ENCODE data around the gene NFYB. TPM values are rescaled to one million over a fixed set of nuclear protein-coding genes. Genes with fewer than 3 reads are reported as not detected.

NFYB gene
- 18.9 and 23.3 TPM in 2 replicates for total RNA-seq
- polyA plus RNA-seq: 9.7 and 10.2 TPM in 2 replicates
- 11.5 and 12.3 TPM in 2 replicates for polyA plus RNA-seq (2011; cell fraction: cytosol; rRNA removed)
- polyA plus RNA-seq (2011; cell fraction: nucleus; rRNA removed): 15.3 and 23.8 TPM in 2 replicates
- 17.9 and 27.0 TPM in 2 replicates for polyA plus RNA-seq (2012)
- polyA minus RNA-seq: 9.0 and 9.1 TPM in 2 replicates
- 13.9 TPM for polyA minus RNA-seq (2011; cell fraction: cytosol; rRNA and poly(A)+ RNA removed)
- 6.3 and 8.7 TPM in 2 replicates for polyA minus RNA-seq (2011; cell fraction: nucleus; rRNA and poly(A)+ RNA removed)
- Bru-seq, nascent RNA: percentile 71 among the genes with signal in this experiment
- BruChase-seq, experiment 1, labeled RNA remaining after a 6-hour chase: percentile 70 among the genes with signal in this experiment
- percentile 69 among the genes with signal in this experiment for BruChase-seq, experiment 2, labeled RNA remaining after a 2-hour chase
- long read RNA-seq, transcript NFYB-205 (8 exons, 1,727 nt): minor isoform, 6 of 83 reads
- long read RNA-seq, transcript NFYB-201 (8 exons, 3,512 nt): major isoform, 60 of 83 reads
- long read RNA-seq, partial matches to known transcripts: 3 of 83 reads
- long read RNA-seq, other reads (novel, unspliced or antisense): 14 of 83 reads

DNA sequence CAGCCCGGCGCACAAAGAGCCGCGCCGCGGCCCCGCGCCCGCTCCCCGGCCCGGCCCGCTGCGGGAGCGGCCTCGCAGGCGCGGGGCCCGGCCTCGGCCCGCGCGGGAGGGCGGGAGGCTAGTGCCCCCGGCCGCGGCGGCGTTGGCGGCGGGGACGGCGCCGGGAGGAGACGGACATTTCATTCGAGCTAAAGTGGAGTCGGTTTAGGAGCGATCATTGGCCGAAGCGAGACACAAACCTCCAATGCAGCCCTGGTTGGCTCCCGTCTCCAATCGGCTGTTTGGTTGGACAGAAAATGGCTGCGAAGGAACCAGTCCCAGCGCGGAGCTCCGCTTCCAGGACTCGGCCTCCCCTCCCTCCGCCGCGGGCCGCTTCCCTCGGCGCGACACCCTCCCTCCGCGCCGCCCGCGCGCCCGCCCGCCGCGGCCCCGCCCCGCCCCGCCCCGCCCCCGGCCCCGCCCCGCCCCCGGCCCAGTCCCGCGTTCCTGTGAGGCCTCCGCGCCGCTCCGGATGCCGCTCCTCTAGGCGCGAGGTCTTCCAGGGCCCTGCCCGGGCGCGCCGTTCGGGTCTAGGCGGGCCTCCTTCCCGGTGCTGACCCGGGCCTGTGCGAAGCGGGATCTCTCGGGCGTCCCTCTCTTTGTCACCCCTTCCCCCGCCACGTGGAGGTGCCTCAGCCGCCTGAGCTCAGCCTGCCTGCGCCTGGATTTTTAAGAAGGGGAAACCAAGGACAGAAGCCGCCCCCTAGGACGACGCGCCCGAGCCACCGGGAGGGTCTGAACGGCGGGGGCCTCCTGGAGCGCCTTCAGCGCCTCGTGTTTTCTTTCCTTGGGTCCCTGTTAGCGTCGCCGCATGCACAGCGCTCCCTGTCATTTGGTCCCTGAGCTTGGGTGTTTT lies at the start of gene NFYB:
Gene NFYB (minus strand): TSS at position 309 of the 895 bp plus-strand sequence. CDS start 2,757 bp downstream, outside the sequence.
- BruUV-seq (replicated peaks): TSS peak; percentile 45
- no peak for TF ChIP-seq MYC (IDR thresholded peaks at IDR 0.05; ENCODE audit: low read depth, low read length)
- TF ChIP-seq EZH2 (IDR thresholded peaks at IDR 0.05; ENCODE audit: borderline replicate concordance, low read depth, low read length, severe bottlenecking): peak; percentile 45
- TF ChIP-seq POLR2A (IDR thresholded peaks at IDR 0.05; ENCODE audit: low read depth, low read length): peak; percentile 89
- TF ChIP-seq GATA2 (IDR thresholded peaks at IDR 0.05; ENCODE audit: insufficient read depth, insufficient read length, low read depth, low read length): no peak
- TF ChIP-seq POLR2AphosphoS5 (IDR thresholded peaks at IDR 0.05; ENCODE audit: insufficient read depth, low read depth, low read length): peak; percentile 77
- TF ChIP-seq, protein P1, sequence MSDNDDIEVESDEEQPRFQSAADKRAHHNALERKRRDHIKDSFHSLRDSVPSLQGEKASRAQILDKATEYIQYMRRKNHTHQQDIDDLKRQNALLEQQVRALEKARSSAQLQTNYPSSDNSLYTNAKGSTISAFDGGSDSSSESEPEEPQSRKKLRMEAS (IDR thresholded peaks at IDR 0.05; ENCODE audit: insufficient read depth, insufficient read length): peak; percentile 32
- DNase-seq (ENCODE audit: low read depth, low spot score) (peak; percentile 97), FAIRE-seq (peak; percentile 94)
- H3K4me2 ChIP-seq (ENCODE audit: insufficient read depth, low read length): peak within 1 kb of the TSS; percentile 99
- ChIA-PET POLR2A (interaction anchor here (0.6 to 1.3 kb wide), 9 partner anchors 73 to 970 kb away, joined by 3 to 8 read pairs (median 3); partner anchors contain the start of genes TDG and WASHC4), CTCF (interaction anchor here (1.3 to 3.1 kb wide), 7 partner anchors 9 to 39 kb away, joined by 3 to 12 read pairs (median 4); no protein-coding TSS in a partner anchor)
- dilution Hi-C loops (cut with MboI; ENCODE audit: extremely low pct_ligation_motif_present, low sequenced_read_pairs): no loop called here
- peak within 1 kb of the TSS; percentile 95 for H3K9ac ChIP-seq (replicated peaks; ENCODE audit: extremely low read depth, insufficient read depth, low read length)
- H3K27me3 ChIP-seq (ENCODE audit: control insufficient read depth in 2 of 2, insufficient read depth in 2 of 2, low read length in 2 of 2): peaks cover 0 to 2% of the 10 kb centered on the region in 2 experiments
- no peaks in the 10 kb centered on the region for H3K9me3 ChIP-seq (replicated peaks; ENCODE audit: control insufficient read depth, insufficient read depth, low read length)
- no peaks in the 10 kb centered on the region for H4K20me1 ChIP-seq (replicated peaks; ENCODE audit: control insufficient read depth, extremely low read depth, insufficient read depth, low read length)
- H3K4me1 ChIP-seq (ENCODE audit: control insufficient read depth, extremely low read depth, insufficient read depth, low read length): peaks cover 18% of the 10 kb centered on the region
- intact Hi-C loops (cut with micrococcal nuclease): loop anchor here (5.0 kb wide), 1 partner anchor 149 kb away; no protein-coding TSS in a partner anchor
- H3K27ac ChIP-seq (ENCODE audit: insufficient read depth, low read depth, low read length): peak within 1 kb of the TSS; percentile 52
- H3K4me3 ChIP-seq (replicated peaks in 1 of 3; ENCODE audit: insufficient read depth in 1 of 3, low read depth in 1 of 3, low read length in 3 of 3): peak within 1 kb of the TSS; percentile 46 to 96 (median 65)
- peaks cover 24% of the 10 kb centered on the region for H3K79me2 ChIP-seq (ENCODE audit: control insufficient read depth, insufficient read depth, low read length)
- no peaks in the 10 kb centered on the region for H3K9me1 ChIP-seq (replicated peaks; ENCODE audit: control insufficient read depth, extremely low read depth, insufficient read depth, low read length)
- peaks cover 3 to 5% of the 10 kb centered on the region in 2 experiments for H3K36me3 ChIP-seq (ENCODE audit: control insufficient read depth in 2 of 2, extremely low read depth in 1 of 2, insufficient read depth in 2 of 2, low read length in 2 of 2)
- peak within 1 kb of the TSS; percentile 93 for H2AFZ ChIP-seq (ENCODE audit: low read depth, low read length)

Data from endothelial cell of umbilical vein (primary cell).